ENCODE data around the gene PRR20C. TPM values are rescaled to one million over a fixed set of nuclear protein-coding genes. Genes with fewer than 3 reads are reported as not detected.
"Not testable (repeated sequence)": the region's sequence is repeated elsewhere in the genome, so short reads cannot be mapped to it uniquely, and the experiment has no call there.

PRR20C gene
- total and polyA plus RNA-seq, 2 of the 4 experiments (the other 2 are of a cell fraction) = not detected

GRCh38 chr13:57148106-57148505, 5.8 kb upstream of the PRR20C start:
- H3K23ac ChIP-seq (ENCODE audit: low read depth, low read length); H2AK9ac ChIP-seq (replicated peaks; ENCODE audit: low read depth, low read length, poor library complexity); H3K18ac ChIP-seq (ENCODE audit: low read depth, low read length); ATAC-seq (ENCODE audit: low read depth); H3K4me1 ChIP-seq (ENCODE audit: control insufficient read depth, insufficient read depth, low read length); H3K9me1 ChIP-seq (ENCODE audit: insufficient read depth, low read length); intact Hi-C loops (cut with micrococcal nuclease); H4K8ac ChIP-seq (ENCODE audit: low read depth in 2 of 2, low read length in 2 of 2); H3K27me3 ChIP-seq (ENCODE audit: control insufficient read depth, insufficient read depth, low read length); H2BK120ac ChIP-seq (ENCODE audit: low read depth, low read length); H3K27ac ChIP-seq (ENCODE audit: insufficient read depth, low read length); H4K91ac ChIP-seq (ENCODE audit: insufficient read depth, low read depth, low read length); H4K5ac ChIP-seq (ENCODE audit: low read depth, low read length); H3K9me3 ChIP-seq (ENCODE audit: control insufficient read depth, insufficient read depth, low read length); H3K4me3 ChIP-seq (ENCODE audit: insufficient read depth, low read depth, low read length); H3K9ac ChIP-seq (ENCODE audit: low read depth, low read length); DNase-seq; dilution Hi-C loops (cut with HindIII; ENCODE audit: low sequenced_read_pairs, unreplicated experiment); H2BK5ac ChIP-seq (ENCODE audit: low read depth, low read length, poor library complexity, severe bottlenecking); H2BK15ac ChIP-seq (ENCODE audit: low read depth, low read length); H2BK20ac ChIP-seq (ENCODE audit: low read depth, low read length); H3K56ac ChIP-seq (ENCODE audit: extremely low read depth, insufficient read depth, low read length); H3K79me1 ChIP-seq (ENCODE audit: low read depth in 1 of 2, low read length in 2 of 2); CTCF ChIA-PET; H3K4me2 ChIP-seq (ENCODE audit: low read depth, low read length); H3K14ac ChIP-seq (replicated peaks; ENCODE audit: low read depth, low read length); H4K20me1 ChIP-seq (ENCODE audit: insufficient read depth, low read length); H2AFZ ChIP-seq (replicated peaks; ENCODE audit: low read length, poor library complexity); POLR2A ChIA-PET (ENCODE audit: unreplicated experiment); BruUV-seq (replicated peaks); H2AK5ac ChIP-seq (ENCODE audit: low read depth, low read length); H3K4ac ChIP-seq (ENCODE audit: low read depth, low read length); H3K36me3 ChIP-seq (ENCODE audit: control insufficient read depth, insufficient read depth, low read length); in situ Hi-C loops (cut with MboI; ENCODE audit: low sequenced_read_pairs): not testable (repeated sequence)
- WGBS, 2 experiments (ENCODE audit: extremely low coverage in 2 of 2, insufficient read length in 1 of 2) = no CpG with 5 or more reads among the region's 14 CpGs

GRCh38 chr13:57160332-57160731, 6.5 kb downstream of the PRR20C start, which contains the start of gene PRR20D:
Gene PRR20D (plus strand): TSS chr13:57160632. CDS start chr13:57161019, 387 bp downstream.
- H2AK5ac ChIP-seq (ENCODE audit: low read depth, low read length); H4K20me1 ChIP-seq (ENCODE audit: insufficient read depth, low read length); H2AFZ ChIP-seq (replicated peaks; ENCODE audit: low read length, poor library complexity); H2AK9ac ChIP-seq (replicated peaks; ENCODE audit: low read depth, low read length, poor library complexity); H3K23ac ChIP-seq (ENCODE audit: low read depth, low read length); H3K4ac ChIP-seq (ENCODE audit: low read depth, low read length); DNase-seq; H3K18ac ChIP-seq (ENCODE audit: low read depth, low read length); in situ Hi-C loops (cut with MboI; ENCODE audit: low sequenced_read_pairs); BruUV-seq (replicated peaks); H3K27me3 ChIP-seq (ENCODE audit: control insufficient read depth, insufficient read depth, low read length); H3K4me2 ChIP-seq (ENCODE audit: low read depth, low read length); H4K91ac ChIP-seq (ENCODE audit: insufficient read depth, low read depth, low read length); ATAC-seq (ENCODE audit: low read depth); intact Hi-C loops (cut with micrococcal nuclease); H3K4me3 ChIP-seq (ENCODE audit: insufficient read depth, low read depth, low read length); H2BK120ac ChIP-seq (ENCODE audit: low read depth, low read length); H3K4me1 ChIP-seq (ENCODE audit: control insufficient read depth, insufficient read depth, low read length); dilution Hi-C loops (cut with HindIII; ENCODE audit: low sequenced_read_pairs, unreplicated experiment); POLR2A ChIA-PET (ENCODE audit: unreplicated experiment); H3K9me3 ChIP-seq (ENCODE audit: control insufficient read depth, insufficient read depth, low read length); H3K9ac ChIP-seq (ENCODE audit: low read depth, low read length); H3K56ac ChIP-seq (ENCODE audit: extremely low read depth, insufficient read depth, low read length); H3K36me3 ChIP-seq (ENCODE audit: control insufficient read depth, insufficient read depth, low read length); H3K27ac ChIP-seq (ENCODE audit: insufficient read depth, low read length); H4K8ac ChIP-seq (ENCODE audit: low read depth in 2 of 2, low read length in 2 of 2); CTCF ChIA-PET; H2BK15ac ChIP-seq (ENCODE audit: low read depth, low read length); H3K14ac ChIP-seq (replicated peaks; ENCODE audit: low read depth, low read length); H3K79me1 ChIP-seq (ENCODE audit: low read depth in 1 of 2, low read length in 2 of 2); H3K9me1 ChIP-seq (ENCODE audit: insufficient read depth, low read length); H4K5ac ChIP-seq (ENCODE audit: low read depth, low read length); H2BK20ac ChIP-seq (ENCODE audit: low read depth, low read length); H2BK5ac ChIP-seq (ENCODE audit: low read depth, low read length, poor library complexity, severe bottlenecking): not testable (repeated sequence)
- WGBS, 2 experiments (ENCODE audit: extremely low coverage in 2 of 2, insufficient read length in 1 of 2) = no CpG with 5 or more reads among the region's 22 CpGs
